ENCODE results near the gene COL6A5.

COL6A5 gene

DNA sequence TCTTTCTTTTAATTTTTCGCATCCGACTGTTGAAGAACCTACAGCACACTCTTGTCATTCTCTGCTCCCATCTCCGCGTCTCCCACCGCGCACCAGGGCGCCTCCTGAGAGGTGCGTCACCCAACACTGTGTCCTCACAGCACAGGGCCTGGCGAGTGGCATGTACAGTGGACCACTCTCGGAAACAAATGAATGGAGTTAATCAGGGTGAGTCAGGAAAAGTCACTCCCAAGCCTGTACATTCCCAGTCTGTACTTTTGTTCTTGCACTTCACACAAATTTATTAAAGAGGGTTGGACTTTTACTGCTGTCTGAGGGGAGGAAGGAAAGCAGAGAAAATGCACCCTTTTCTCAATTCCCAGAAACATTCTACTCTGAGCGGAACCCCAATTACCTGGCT, 172.1 kb downstream of the COL6A5 start:
- DNase-seq (ENCODE audit: low spot score): no peak

DNA sequence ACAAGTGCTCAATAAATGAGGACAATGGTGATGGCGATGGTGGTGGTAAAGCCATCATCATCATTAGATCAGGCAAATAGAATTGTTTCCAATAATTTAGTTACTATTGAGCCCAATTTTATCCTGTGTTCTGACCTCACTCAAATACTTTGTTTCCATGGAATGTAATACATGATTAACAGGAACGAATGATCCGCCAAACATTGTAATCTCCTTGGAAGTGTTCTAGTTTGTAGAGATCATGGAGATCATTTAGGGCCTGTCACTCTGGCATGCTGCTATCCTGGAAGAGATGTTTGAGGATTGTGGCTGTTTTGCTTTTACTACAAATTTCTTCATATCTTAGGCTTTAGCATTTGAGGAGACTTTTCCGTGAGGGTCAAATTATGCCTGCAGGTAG, 174.3 kb downstream of the COL6A5 start:
- DNase-seq (ENCODE audit: low spot score): no peak

DNA sequence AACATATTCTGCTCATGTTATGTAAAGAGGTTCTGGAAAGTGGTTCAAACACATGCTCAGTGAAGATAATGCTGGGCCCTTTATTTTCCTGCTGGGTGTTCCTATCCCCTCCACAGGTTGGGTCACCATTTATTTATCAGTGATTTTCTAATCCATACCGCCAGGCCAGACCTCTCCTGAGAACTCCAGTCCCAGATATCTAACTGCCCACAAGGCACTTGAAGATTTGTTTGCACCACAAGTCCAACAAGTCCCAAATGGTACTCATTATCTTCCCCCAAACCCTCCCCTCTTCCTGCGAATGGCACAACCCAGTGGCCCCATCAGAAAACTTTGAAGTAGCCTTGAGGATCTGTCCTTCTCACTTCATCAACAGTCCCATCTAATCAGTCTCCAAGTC, 176.9 kb downstream of the COL6A5 start:
- no peak for DNase-seq (ENCODE audit: low spot score)

DNA sequence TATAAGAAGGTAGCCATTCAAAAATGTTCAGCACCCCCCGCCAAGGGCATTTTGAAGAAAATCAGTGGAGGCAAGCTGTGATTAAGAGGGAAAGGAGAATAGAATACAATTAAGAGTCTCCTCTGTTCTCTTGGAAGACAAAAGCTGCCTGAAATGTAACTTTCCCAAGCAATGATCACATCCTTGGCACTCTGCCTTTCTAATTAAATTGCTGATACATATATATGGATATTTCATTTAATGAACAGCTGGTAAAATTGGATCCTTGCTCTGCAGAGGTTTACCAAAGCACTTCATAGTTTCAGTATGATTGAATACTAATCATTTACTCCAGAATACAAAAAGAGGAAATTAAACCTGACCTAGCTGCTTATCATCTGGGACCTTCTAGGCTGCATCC, 182.0 kb downstream of the COL6A5 start:
- no peak for DNase-seq (ENCODE audit: low spot score)

DNA sequence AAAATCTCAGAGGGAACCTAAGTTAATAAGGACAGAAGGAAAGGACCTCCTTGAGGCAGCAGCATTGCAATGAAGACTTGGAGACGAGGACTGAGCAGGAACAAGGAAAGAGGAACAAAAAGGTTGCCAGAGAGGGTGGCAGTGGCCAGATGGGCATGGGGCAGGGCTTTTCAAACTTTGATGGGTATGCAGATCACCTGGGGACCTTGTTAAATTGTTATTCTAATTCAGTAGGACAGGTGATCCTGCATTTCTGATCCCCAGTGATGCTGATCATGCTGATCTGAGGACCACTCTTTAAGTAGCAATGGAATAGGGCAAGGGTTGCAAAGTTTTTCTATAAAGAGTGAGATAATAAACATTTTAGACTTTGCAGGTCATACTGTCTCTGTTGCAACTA, 182.6 kb downstream of the COL6A5 start:
- no peak for DNase-seq (ENCODE audit: low spot score)

DNA sequence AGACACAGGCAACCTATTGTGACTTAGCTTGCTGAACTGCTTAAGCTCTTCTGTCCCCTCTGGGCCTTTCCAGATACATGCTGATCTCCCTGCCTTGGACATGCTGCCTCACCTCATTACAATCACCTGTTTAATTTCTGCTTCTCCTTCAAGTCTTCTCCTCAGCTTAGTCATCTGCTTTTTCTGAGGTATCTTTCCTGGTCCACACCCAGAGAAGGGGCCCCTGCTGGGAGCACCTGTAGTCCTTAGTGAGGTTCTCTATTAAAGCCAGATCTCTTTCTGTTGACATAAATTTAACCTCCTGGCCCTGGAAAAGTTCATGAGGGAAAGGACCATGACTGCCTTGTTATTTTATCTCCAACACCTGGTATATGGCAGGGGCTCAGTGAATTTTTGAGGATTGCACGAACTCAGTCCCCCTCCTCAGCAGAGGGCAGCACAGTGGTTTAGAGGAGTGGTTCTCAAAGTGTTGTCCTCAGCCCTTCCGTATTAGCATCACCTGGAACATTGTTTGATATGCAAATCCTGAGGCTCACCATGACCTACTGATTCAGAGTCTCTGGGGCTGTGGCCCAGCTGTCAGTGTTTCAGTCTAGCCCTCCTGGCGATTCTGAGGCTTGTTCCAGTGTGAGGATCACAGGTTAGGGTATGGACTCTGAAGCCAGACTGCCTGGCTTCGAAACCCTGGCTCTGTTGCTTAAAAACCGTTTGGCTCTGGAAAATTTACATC, 184.2 kb downstream of the COL6A5 start:
- DNase-seq (ENCODE audit: low spot score): no peak

DNA sequence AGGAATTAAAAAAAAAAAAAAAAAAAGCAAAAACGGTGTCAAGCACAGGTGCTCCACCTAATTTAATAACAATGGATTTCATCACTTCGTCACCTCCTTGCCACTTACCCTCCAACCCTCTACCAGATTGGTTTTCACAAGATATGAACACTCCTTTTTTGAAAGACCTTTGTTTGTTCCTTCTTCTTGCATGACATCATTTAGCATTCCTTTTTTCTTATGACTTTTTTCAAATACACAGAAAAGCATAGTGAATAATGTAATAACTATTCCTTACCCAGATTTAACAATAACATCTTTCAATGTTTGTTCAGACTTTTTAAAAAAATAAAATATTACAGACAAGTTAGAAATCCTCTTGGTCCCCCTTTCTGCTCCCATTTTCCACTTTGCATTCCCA, 187.8 kb downstream of the COL6A5 start:
- no peak for DNase-seq (ENCODE audit: low spot score)

Measured in putamen (tissue), 1 donor.